Measurements from ENCODE around the gene NEU2.
"Not testable (repeated sequence)": the region's sequence is repeated elsewhere in the genome, so short reads cannot be mapped to it uniquely, and the experiment has no call there.

The NEU2 gene

GRCh38 chr2:233010569-233011267 lies 21.8 kb upstream of the NEU2 start:
- no peak for DNase-seq

- DNase-seq: no peak
These were observed 21.2 kb upstream of the NEU2 start for GRCh38 chr2:233011268-233011650.

DNA sequence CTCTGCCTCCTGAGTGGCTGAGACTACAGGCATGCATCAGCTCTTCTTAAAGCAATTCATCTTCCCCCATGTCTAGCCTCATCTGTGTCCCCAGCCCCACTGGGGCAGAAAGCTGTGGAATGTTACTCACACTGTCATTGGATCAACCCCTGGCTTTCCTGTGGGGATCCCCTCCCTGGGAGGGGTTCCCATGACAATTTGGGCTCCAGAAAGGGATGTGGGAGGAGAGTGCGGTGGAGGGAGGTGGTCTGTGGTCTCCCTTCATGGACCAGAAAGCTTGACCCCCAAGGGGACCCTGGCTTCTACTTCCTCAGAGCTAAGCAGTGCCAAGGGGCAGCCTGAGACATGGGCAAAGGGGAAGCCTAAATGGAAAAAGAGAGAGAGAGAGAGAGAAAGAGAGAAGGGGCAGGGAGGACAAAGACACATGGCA lies 20.8 kb upstream of the NEU2 start:
- no peak for DNase-seq

DNA sequence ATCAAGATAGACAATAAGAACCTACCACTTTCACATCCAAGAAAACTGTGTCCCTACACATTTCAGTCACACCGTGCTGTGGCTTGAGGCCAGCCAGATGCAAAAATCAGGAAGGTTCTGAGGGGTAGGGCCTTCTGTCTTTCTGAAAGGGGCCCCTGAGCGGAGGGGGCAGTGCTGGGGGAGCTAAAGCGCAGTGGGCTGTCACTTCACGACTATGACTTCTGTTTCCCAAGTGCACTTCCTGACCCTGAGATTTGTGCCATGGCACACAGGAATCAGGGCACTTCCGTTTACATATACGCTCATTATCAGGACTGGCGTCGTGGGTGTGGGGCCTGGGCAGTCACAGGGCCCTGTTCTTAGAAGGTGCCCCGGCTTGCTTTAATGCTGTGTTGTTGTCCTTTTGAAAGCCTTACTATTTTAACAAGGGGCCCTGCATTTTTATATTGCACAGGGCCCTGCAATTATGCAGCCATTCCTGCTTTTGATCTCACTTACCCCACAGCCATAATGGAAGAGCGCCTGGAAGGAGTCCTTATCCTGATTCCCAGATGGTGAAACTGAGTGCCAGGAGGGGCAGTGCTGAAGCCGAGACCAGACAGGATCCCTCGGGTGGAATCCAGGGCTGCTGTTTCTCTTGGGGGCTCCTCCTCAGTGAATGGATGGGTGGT lies 20.0 kb upstream of the NEU2 start:
- no peak for DNase-seq

DNA sequence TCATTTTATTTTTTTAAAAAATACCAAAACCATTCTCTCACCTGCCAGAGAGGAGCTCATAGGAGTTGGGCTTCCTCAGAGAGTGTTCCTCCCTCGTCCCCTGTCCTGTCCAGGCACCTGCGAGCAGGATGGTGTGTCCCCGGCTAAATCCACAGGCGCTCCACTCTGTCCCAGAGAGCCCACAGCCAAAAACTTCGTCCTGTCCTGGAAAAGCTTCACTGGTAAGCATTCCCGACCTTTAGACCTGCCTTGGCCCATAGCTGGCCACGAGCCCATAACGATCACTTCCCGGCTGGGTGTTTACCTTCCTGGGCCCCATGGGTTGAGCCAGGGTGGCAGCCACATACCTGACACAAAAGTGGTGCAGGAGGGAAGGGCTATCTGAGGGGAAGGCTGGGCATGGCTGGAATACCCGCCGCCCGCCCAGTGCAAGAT lies 19.4 kb upstream of the NEU2 start, which contains the start of gene NGEF:
TSS of gene NGEF (minus strand) at position 230 of the 435 bp plus-strand sequence. CDS start 38,366 bp downstream, outside the sequence.
- no peak for DNase-seq

GRCh38 chr2:233013650-233014049 lies 18.8 kb upstream of the NEU2 start:
- no peak for DNase-seq

DNA sequence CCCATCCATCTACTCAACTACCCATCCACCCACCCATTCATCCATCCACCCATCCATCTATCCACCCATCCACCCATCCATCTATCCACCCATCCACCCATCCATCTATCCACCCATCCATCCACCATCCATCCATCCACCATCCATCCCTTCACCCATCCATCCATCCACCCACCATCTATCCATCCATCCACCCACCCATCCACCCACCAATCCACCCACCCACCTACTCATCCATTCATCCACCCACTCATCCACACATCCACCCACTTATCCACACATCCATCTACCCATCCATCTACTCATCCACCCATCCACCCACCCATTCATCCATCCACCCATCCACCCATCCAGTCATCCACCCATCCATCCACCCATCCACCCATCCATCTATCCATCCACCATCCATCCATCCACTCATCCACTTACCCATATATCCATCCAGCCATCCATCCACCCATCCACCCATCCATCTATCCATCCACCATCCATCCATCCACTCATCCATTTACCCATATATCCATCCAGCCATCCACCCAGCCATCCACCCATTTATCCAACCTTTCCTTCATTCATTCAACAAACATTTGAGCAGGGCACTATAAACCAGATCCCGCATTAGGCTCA lies 17.3 kb upstream of the NEU2 start:
- DNase-seq: no peak

GRCh38 chr2:233017947-233018346 lies 14.5 kb upstream of the NEU2 start:
- no peak for DNase-seq

GRCh38 chr2:233019610-233020009 lies 12.9 kb upstream of the NEU2 start:
- not testable (repeated sequence) for DNase-seq

- DNase-seq: no peak
These were observed 12.0 kb upstream of the NEU2 start for GRCh38 chr2:233020454-233020853.

GRCh38 chr2:233021771-233022170 lies 10.7 kb upstream of the NEU2 start:
- DNase-seq: no peak

GRCh38 chr2:233022561-233022960 lies 9.9 kb upstream of the NEU2 start:
- no peak for DNase-seq

DNA sequence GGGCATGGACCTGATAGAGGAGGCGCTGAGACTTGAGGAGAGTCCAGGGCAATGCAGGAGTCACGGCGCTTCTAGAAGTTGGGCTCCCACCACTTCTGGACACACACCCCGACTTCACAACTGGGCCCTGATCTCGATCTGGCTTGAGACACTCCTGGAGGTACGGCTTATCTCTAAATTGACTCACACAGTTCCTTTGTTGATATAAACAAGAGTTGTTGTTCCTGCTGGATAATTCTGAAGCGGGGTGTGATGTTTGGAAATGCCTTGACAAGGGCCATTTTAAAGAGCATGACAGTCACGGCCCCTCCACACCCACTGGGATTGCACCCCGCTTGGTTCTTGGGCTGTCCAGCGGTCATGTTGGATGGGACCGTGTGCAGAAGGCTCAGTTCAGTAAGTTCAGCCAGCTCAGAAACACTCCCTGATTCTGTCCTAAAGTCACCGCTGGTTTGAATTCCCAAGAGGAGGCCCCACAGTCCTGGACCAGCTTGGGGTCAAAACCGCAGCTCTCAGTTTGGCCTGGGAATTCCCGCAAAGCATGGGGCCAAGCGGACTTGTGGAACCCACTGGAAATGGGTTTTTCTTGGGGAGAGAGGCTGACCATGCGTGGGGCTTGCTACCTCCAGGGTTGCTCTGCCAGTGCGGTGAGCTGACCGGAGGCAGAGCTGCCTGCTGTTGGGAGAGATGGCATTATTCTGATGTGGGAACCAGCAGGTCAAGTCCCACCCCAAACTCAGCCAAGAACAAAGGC lies 9.3 kb upstream of the NEU2 start:
- no peak for DNase-seq

GRCh38 chr2:233023761-233024410 lies 8.6 kb upstream of the NEU2 start:
- DNase-seq: no peak

DNA sequence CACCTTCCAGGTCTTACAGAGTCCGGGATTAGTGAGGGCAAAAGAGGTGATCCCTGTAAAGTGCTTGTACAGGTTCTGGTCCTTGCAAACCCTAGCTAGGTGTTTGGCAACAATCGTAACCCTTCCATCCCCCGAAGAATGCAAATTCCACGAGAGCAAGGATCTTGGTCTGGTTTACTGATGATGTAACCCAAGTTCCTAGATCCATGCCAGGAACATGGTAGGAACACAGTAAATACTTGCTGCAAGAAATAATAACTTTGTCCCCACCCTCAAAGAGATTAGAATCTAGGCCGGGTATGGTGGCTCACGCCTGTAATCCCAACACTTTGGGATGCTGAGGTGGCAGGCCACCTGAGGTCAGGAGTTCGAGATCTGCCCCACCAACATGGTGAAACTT lies 6.8 kb upstream of the NEU2 start:
- no peak for DNase-seq

GRCh38 chr2:233026198-233026813 lies 6.2 kb upstream of the NEU2 start:
- no peak for DNase-seq

DNA sequence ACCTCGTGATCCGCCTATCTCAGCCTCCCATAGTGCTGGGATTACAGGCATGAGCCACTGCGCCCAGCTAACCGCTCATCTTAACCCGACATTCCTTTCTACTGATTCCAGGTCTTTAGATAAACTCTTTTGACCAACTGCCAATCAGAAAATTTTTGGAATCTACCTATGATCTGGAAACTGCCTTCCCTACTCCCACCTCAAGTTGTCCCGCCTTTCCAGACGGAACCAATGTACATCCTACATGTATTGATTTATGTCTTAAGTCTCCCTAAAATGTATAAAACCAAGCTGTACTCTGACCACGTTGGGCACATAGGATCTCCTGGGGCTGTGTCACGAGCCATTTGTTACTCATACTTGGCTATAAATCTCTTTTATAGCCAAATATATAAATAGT lies 3.2 kb upstream of the NEU2 start:
- no peak for DNase-seq

DNA sequence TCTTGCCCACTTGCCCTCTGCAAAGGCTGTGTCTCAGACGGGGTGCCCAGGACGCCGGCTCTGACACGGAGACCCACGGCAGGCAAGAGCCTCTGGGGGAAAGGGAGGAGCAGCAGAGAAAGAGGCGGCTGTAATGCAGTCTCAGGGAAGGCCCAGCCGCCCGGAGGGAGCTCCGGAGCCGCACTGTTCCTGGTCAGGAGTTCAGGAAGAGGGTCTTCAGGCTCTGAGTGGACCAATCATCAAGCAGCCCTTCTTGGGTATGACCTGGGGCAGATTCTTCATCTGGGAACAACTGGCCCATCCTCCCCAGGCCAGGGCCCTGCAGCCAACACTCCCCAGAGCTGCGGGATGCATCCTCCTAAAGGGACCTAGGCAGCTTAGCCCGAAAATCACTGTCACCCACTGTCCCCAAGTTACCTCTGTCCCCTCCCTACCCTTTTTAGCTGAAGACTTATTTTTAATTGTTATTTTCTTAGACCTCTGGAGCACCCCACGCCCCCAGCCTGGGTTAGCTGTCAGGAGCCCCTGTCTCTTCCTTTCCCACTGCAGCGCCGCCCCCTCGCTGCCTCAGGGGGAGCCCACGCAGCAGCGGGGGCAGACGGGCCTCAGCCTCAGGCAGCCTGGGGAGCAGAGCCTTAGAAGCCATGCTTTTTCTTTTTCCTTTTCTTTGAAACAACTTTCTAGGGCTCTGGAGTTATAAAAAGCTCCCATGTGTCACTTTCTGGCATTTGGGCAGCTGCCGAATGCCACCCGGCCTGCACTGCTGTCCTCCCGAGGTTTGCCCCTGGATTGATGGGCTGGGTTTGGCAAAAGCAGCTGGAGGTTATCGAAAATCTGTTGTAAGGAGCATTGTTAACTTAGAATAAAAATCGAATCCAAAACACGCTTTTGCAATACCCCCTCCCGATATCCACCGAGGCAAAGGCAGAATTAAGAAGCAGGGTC lies 644 bp upstream of the NEU2 start:
- DNase-seq: no peak

- DNase-seq: no peak
These were observed 1.2 kb downstream of the NEU2 start for GRCh38 chr2:233033672-233034071.

DNA sequence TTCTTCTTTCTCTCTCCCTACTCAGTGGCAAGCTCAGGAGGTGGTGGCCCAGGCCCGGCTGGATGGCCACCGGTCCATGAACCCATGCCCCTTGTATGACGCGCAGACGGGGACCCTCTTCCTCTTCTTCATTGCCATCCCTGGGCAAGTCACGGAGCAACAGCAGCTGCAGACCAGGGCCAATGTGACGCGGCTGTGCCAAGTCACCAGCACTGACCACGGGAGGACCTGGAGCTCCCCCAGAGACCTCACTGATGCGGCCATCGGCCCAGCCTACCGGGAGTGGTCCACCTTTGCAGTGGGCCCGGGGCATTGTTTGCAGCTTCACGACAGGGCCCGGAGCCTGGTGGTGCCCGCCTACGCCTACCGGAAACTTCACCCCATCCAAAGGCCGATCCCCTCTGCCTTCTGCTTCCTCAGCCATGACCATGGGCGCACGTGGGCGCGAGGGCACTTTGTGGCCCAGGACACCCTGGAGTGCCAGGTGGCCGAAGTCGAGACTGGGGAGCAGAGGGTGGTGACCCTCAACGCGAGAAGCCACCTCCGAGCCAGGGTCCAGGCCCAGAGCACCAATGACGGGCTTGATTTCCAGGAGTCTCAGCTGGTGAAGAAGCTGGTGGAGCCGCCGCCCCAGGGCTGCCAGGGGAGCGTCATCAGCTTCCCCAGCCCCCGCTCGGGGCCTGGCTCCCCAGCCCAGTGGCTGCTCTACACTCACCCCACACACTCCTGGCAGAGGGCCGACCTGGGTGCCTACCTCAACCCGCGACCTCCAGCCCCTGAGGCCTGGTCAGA lies 1.8 kb downstream of the NEU2 start:
- DNase-seq: no peak

Data from activated CD4-positive, CD25-positive, alpha-beta regulatory T cell (primary cell).